GM18517 (cell line): Measurements from ENCODE around the gene VN1R5.
"Not testable (repeated sequence)": the region's sequence is repeated elsewhere in the genome, so short reads cannot be mapped to it uniquely, and the experiment has no call there.

Experiments
- ATAC-seq: cut with Tn5 transposase; IDR thresholded peaks from one replicate; pipeline ENCODE4 v1.9.1; 2021; ENCODE audit warnings: mild to moderate bottlenecking, moderate library complexity; ENCODE audit not compliant: unreplicated experiment

The VN1R5 gene

GRCh38 chr1:247270003-247270402 lies 14.1 kb downstream of the VN1R5 start:
- ATAC-seq = no peak

GRCh38 chr1:247273013-247273412 lies 17.1 kb downstream of the VN1R5 start:
- ATAC-seq = no peak

- no peak for ATAC-seq
Measured at GRCh38 chr1:247274605-247275256, 18.9 kb downstream of the VN1R5 start.

GRCh38 chr1:247277191-247277590 lies 21.3 kb downstream of the VN1R5 start:
- ATAC-seq = no peak

- no peak for ATAC-seq
Measured at GRCh38 chr1:247281001-247281574, 25.2 kb downstream of the VN1R5 start.

- no peak for ATAC-seq
Measured at GRCh38 chr1:247286134-247286670, 30.3 kb downstream of the VN1R5 start.

- ATAC-seq = no peak
Measured at GRCh38 chr1:247287460-247287859, 31.6 kb downstream of the VN1R5 start.

- ATAC-seq = no peak
Measured at GRCh38 chr1:247288341-247288740, 32.5 kb downstream of the VN1R5 start.

GRCh38 chr1:247289274-247289892 lies 33.5 kb downstream of the VN1R5 start:
- ATAC-seq = not testable (repeated sequence)

GRCh38 chr1:247290576-247290975 lies 34.7 kb downstream of the VN1R5 start:
- ATAC-seq = no peak

GRCh38 chr1:247291161-247291560 lies 35.3 kb downstream of the VN1R5 start:
- no peak for ATAC-seq

- no peak for ATAC-seq
Measured at GRCh38 chr1:247291833-247292561, 36.1 kb downstream of the VN1R5 start.

GRCh38 chr1:247293047-247293446 lies 37.2 kb downstream of the VN1R5 start:
- no peak for ATAC-seq

GRCh38 chr1:247294282-247294681 lies 38.4 kb downstream of the VN1R5 start:
- no peak for ATAC-seq

- ATAC-seq = no peak
Measured at GRCh38 chr1:247295274-247295684, 39.4 kb downstream of the VN1R5 start.

GRCh38 chr1:247295746-247296145 lies 39.9 kb downstream of the VN1R5 start:
- no peak for ATAC-seq

- no peak for ATAC-seq
Measured at GRCh38 chr1:247296599-247297180, 40.8 kb downstream of the VN1R5 start.

GRCh38 chr1:247297263-247298123 lies 41.6 kb downstream of the VN1R5 start:
- ATAC-seq = no peak

- ATAC-seq = no peak
Measured at GRCh38 chr1:247298124-247298481, 42.2 kb downstream of the VN1R5 start.

GRCh38 chr1:247298701-247299100 lies 42.8 kb downstream of the VN1R5 start:
- no peak for ATAC-seq
